ENCODE results near the gene DGKG. TPM values are rescaled to one million over a fixed set of nuclear protein-coding genes. Genes with fewer than 3 reads are reported as not detected.

The DGKG gene
- total RNA-seq, 1 donor from 2014 or later: 0.22 TPM

GRCh38 chr3:186383026-186383993, 21.3 kb upstream of the DGKG start:
- H3K79me2 ChIP-seq (ENCODE audit: low read depth): no peaks in the 10 kb centered on the region
- Mint-ChIP-seq H3K9me3 (peaks cover 6% of the 10 kb centered on the region), H3K4me1 (peaks cover 21% of the 10 kb centered on the region), H3K27me3 (ENCODE audit: insufficient read depth, low read depth) (peaks cover 5% of the 10 kb centered on the region), H3K36me3 (no peaks in the 10 kb centered on the region), H3K27ac (no peak overlapping the region), H3K4me3 (no peak overlapping the region)
- no peaks in the 10 kb centered on the region for H4K20me1 ChIP-seq (ENCODE audit: low read depth)
- no peak overlapping the region for H2AFZ ChIP-seq (replicated peaks)
- peaks cover 17% of the 10 kb centered on the region for H3F3A ChIP-seq (ENCODE audit: low read depth)
- H3K27me3 ChIP-seq: no peaks in the 10 kb centered on the region
- H3K27ac ChIP-seq: no peak overlapping the region
- DNase-seq (ENCODE audit: low spot score): no peak
- TF ChIP-seq CTCF (IDR thresholded peaks at IDR 0.05): no peak
- TF ChIP-seq EZH2 (IDR thresholded peaks at IDR 0.05): no peak
- no peak for TF ChIP-seq EZH2phosphoT487 (IDR thresholded peaks at IDR 0.05)
- H3K4me3 ChIP-seq: no peak overlapping the region
- no peaks in the 10 kb centered on the region for H3K36me3 ChIP-seq
- H3K9me3 ChIP-seq (ENCODE audit: low read depth): no peaks in the 10 kb centered on the region
- H3K4me2 ChIP-seq: peak overlapping the region; percentile 51
- H3K4me1 ChIP-seq: peaks cover 28% of the 10 kb centered on the region
- H3K9ac ChIP-seq: no peak overlapping the region

GRCh38 chr3:186382217-186382885, 20.3 kb upstream of the DGKG start:
- H3K36me3 ChIP-seq: no peaks in the 10 kb centered on the region
- H3K36me3 Mint-ChIP-seq: no peaks in the 10 kb centered on the region
- H3F3A ChIP-seq (ENCODE audit: low read depth): peaks cover 17% of the 10 kb centered on the region
- no peaks in the 10 kb centered on the region for H3K79me2 ChIP-seq (ENCODE audit: low read depth)
- no peak overlapping the region for H3K9ac ChIP-seq
- H3K27me3 Mint-ChIP-seq (ENCODE audit: insufficient read depth, low read depth): peaks cover 8% of the 10 kb centered on the region
- H3K4me2 ChIP-seq: peak overlapping the region; percentile 51
- H3K27ac Mint-ChIP-seq: no peak overlapping the region
- H3K4me3 Mint-ChIP-seq: no peak overlapping the region
- no peak overlapping the region for H3K4me3 ChIP-seq
- no peak overlapping the region for H3K27ac ChIP-seq
- H4K20me1 ChIP-seq (ENCODE audit: low read depth): no peaks in the 10 kb centered on the region
- no peaks in the 10 kb centered on the region for H3K27me3 ChIP-seq
- H3K9me3 Mint-ChIP-seq: peaks cover 3% of the 10 kb centered on the region
- H2AFZ ChIP-seq (replicated peaks): no peak overlapping the region
- H3K4me1 ChIP-seq: peaks cover 28% of the 10 kb centered on the region
- TF ChIP-seq EZH2 (IDR thresholded peaks at IDR 0.05): no peak
- peaks cover 21% of the 10 kb centered on the region for H3K4me1 Mint-ChIP-seq
- no peaks in the 10 kb centered on the region for H3K9me3 ChIP-seq (ENCODE audit: low read depth)
- DNase-seq (ENCODE audit: low spot score): peak; percentile 39

- Histone ChIP-seq H2AFZ (replicated peaks) (no peak overlapping the region), H3K36me3 (no peaks in the 10 kb centered on the region), H3K27me3 (no peaks in the 10 kb centered on the region), H3K9ac (no peak overlapping the region), H3F3A (ENCODE audit: low read depth) (peaks cover 17% of the 10 kb centered on the region), H3K79me2 (ENCODE audit: low read depth) (no peaks in the 10 kb centered on the region), H4K20me1 (ENCODE audit: low read depth) (no peaks in the 10 kb centered on the region), H3K4me3 (no peak overlapping the region), H3K9me3 (ENCODE audit: low read depth) (no peaks in the 10 kb centered on the region), H3K4me2 (peak overlapping the region; percentile 51), H3K27ac (no peak overlapping the region), H3K4me1 (peaks cover 28% of the 10 kb centered on the region)
- TF ChIP-seq EZH2phosphoT487 (IDR thresholded peaks at IDR 0.05) (no peak), EZH2 (IDR thresholded peaks at IDR 0.05) (no peak)
- DNase-seq (ENCODE audit: low spot score): no peak
- H3K9me3 Mint-ChIP-seq: peaks cover 3% of the 10 kb centered on the region
- peaks cover 21% of the 10 kb centered on the region for H3K4me1 Mint-ChIP-seq
- no peaks in the 10 kb centered on the region for H3K36me3 Mint-ChIP-seq
- no peak overlapping the region for H3K4me3 Mint-ChIP-seq
- no peak overlapping the region for H3K27ac Mint-ChIP-seq
- peaks cover 10% of the 10 kb centered on the region for H3K27me3 Mint-ChIP-seq (ENCODE audit: insufficient read depth, low read depth)
Measured at GRCh38 chr3:186381424-186382216, 19.6 kb upstream of the DGKG start.
